Stimulated activated CD4-positive, alpha-beta T cell treated with anti-CD3 and anti-CD28 coated beads, Interleukin-15, amount 100 ng/mL, for 1 hour (primary cell): Measurements from ENCODE around the gene BCO2.
"Not testable (repeated sequence)": the region's sequence is repeated elsewhere in the genome, so short reads cannot be mapped to it uniquely, and the experiment has no call there.

Source experiments
- DNase-seq, 2 donors: peaks; one replicate each; pipeline ENCODE4 v3.0.0-alpha.2; 2020; ENCODE audit warnings: low read depth in 1 of 2, low spot score in 1 of 2

Gene BCO2, protein sequence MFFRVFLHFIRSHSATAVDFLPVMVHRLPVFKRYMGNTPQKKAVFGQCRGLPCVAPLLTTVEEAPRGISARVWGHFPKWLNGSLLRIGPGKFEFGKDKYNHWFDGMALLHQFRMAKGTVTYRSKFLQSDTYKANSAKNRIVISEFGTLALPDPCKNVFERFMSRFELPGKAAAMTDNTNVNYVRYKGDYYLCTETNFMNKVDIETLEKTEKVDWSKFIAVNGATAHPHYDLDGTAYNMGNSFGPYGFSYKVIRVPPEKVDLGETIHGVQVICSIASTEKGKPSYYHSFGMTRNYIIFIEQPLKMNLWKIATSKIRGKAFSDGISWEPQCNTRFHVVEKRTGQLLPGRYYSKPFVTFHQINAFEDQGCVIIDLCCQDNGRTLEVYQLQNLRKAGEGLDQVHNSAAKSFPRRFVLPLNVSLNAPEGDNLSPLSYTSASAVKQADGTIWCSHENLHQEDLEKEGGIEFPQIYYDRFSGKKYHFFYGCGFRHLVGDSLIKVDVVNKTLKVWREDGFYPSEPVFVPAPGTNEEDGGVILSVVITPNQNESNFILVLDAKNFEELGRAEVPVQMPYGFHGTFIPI

DNA sequence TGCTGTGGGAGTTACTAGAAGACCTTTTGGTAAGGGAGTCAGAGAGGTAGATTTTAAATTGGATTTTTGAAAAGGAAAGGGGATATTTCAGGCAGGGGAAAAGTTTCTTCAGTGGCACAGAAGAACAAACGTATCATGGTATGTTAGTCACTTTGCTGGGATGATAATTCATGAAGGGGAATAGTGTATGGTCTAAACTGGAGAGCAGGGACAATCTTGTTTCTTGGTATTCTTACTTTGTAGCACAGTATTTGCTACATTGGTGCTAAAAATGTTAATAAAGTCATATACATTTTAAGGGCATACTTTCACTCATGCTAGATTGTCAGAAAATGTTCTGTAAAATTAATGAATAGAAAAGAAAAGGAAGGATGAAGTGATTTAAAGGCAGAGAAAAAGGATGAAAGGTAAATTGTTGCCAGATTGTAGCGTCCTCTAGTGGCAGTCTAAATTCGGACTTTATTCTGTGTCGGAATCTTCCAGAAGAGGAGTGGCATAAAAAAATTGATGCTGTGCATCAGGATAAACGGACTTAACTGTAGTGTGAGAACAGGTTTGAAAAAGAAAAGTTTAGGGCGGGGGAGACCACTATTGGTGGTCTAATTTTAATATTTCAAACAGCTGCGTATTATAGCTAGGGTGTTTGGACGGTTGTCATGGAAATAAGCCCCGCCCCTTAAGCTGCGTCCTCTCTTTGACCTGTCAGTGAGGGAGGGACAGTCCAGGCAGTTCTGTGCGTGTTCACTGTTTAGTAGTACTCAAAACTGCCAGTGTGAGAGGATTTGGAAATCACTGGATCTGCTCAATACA lies at the start of gene BCO2:
Gene BCO2 (plus strand): TSS at position 724 of the 810 bp plus-strand sequence. CDS start 90 bp downstream, outside the sequence.
- DNase-seq, result no peak

DNA sequence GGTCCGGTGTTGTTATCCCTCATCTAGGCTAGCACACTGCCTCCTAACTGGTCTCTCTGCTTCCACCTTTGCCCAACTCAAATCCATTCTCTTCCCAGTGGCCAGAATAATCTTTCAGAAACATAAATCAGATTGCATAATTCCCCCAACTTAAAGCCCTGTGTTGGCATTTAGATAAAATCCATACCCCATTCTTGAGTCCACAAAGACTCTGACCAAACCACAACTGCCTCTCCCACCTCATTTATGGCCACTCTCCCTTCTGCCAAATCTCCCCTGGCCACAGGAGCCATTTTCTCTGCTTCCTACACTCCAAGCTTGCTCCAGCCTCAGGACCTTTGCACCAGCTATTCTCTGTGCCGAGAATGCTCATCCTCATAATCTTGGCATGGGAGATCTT lies 48.3 kb upstream of the BCO2 start:
- DNase-seq, result no peak

DNA sequence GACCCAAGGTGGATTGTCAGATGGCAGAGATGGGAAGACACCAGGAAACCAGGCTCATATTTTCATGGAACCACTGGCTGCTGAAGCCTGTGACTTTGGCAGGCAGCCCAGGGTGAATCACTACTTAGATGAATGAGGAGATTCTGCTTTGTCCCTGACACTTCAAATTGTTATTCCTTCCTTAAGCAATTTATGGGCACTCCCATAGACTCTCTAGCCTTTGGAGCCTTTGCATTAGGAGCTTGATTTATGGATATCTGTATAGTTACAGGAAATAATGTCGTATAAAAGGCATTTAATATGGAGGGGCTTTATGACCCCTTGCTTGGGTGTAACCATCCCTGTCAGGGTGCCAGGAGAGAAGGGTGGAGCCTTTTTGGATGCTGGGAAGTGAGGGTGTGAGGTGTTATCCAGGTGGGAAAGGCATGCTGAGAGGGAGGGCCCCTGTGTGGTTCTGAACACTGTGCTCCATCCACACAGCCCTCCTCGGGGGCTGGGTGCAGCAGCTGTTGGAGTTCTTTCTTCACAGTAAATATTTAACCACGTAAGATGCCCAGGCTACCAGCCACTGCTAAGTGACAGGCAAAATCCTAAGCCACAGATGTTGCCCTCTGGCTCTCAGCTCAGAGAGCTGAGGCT lies 46.7 kb upstream of the BCO2 start:
- no peak for DNase-seq

DNA sequence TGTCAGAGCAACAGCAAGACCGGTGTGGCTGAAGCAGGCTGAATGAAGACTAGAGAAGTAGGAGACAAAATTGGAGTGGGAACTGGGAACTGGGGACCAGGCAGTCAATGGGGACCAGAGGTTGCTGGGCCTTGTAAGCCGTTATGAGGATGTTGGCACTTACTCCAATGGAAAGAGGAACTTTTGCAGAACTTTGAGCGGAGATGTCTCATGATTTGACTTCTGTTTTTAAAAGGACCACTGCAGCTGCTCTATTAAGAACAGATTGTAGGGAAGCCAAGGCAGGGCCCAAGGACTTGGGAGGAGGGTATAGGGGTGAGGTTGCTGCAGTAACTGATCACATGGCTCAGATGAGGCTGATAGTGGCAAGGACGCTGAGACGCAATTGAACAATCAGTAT lies 45.7 kb upstream of the BCO2 start:
- no peak for DNase-seq

DNA sequence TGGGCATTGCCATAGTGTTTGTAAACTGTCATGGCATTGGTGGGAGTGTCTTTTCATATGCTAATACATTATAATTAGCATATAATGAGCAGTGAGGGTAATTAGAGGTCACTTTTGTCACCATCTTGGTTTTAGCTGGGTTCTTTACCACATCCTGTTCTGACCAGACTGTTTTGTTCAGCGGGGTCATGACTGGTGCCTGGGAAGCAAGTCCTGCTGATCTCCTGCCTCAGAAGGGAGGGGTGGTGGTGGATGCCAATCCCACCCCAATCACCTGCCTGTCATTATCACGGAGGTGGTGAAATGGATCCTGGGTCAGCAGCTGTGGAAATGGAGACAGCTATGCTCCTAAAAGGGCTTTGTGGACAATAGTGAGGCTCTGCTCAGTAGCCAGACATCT lies 42.6 kb upstream of the BCO2 start:
- DNase-seq, result no peak

DNA sequence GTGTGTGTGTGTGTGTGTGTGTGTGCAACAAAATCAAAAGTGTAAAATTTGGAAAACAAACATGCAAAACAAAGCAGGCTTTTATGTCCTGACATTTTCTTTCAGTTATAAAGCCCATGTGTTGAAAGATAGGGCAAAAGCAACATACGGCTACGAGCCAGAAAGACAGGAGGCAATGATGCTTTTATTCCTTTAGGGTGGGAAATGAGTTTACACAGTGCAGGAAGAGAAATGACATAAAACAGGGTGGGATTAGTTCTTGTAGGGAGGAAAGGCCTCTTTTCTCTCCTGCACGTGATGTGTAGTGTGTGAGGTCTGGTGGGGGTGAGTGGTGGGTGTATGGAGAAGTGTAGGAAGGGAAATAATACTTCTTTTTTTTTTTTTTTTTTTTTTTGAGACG lies 40.8 kb upstream of the BCO2 start:
- no peak for DNase-seq

DNA sequence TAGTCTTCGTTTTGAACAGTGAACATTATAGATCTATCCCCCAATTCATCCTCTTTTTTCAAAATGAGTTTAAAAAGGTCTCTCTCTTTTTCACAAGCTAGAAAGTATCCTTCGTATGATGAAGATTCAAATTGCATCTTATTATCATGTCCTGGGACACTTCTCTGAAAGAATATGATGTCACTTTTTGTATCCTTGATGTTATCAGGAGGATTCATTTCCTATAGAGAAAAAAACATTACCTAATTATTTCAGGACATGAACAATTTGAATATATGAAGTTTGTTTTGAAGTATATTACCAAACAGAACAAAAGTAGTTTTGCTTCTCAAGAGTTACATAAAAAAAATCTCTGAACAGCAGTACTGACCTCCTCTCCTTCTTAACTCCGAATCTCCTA lies 31.7 kb upstream of the BCO2 start:
- no peak for DNase-seq

DNA sequence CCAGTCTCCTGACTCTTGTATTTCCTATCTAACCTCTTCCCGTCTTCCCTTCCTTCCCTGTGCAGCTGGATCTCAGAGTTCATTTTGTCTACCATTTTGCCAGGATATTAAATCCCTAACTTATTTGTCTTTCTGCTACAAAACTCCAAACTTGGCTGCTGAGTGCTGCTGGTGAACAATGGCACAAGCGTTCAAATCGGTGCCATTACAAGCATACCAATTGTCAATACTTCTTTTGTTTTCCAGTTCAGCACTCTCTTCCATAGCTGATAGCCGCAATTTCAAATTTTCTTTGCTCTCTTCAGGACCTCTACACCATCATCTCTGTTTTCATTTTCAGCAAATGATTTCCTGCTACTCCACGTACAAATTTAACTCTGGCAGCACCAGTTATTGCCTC lies 24.8 kb upstream of the BCO2 start:
- no peak for DNase-seq

DNA sequence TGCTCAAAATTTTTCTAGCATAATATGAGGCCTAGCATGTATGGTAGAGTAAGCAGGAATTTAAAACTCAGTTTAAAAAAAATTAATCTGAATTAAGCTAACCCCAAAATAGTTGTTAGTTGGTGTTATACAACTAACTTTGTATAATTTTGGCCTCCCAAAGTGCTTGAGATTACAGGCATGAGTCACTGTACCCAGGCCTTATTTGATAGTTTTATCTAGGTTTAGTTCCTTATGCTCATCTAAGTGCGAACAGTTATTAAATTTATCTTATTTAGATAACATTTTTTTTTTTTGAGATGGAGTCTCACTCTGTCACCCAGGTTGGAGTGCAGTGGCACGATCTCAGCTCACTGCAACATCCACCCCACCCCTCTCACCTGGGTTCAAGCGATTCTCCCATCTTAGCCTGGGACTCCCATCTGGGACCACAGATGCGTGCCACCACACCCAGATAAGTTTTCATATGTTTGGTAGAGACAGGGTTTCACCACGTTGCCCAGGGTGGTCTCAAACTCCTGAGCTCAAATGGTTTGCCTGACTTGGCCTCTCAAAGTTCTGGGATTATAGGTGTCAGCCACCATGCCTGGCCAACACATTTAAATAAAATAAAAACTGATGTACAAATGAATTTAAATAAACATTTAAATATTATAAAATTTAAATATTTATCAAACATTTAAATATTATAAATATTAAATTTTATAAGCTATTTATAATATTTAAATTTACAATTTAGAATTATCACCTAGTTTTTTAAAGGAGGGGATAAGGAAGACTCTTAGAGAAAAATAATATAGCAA lies 19.0 kb upstream of the BCO2 start:
- no peak for DNase-seq

DNA sequence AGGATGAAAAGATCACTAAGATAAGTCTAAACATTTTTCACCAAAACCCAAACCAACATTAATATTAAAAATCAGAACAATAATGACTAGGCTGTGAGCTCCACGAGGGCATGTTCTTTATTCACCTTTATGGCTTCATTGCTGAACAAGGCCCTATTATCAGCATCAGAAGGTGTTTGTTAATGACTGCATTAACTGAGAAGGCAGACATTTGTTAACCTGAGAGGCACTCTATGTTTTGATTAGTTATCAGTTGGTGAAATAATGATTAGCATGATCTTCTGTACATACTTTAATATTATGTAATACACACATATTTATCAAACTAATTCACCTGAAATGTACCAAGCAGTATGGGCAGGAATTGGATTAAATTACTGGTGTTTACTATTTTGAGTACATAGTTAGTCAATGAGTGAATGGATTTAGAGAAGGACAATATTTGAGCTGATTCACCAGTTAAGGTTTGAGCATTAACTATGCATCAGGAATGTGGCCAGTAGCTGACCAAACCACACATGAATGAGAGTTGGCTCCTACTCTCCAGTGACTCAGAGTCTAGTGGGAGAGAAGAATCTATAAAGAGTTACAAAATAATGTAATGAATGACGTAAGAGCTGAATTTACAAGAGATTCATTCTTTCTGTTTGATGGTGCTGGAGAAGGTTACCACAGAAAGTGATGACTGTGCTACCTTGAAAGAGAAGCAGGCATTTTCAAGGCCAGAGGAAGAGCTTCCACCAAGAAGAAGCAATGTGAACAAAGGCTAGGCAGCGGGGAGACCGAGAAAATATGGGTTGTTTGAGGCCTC lies 18.2 kb upstream of the BCO2 start:
- no peak for DNase-seq

DNA sequence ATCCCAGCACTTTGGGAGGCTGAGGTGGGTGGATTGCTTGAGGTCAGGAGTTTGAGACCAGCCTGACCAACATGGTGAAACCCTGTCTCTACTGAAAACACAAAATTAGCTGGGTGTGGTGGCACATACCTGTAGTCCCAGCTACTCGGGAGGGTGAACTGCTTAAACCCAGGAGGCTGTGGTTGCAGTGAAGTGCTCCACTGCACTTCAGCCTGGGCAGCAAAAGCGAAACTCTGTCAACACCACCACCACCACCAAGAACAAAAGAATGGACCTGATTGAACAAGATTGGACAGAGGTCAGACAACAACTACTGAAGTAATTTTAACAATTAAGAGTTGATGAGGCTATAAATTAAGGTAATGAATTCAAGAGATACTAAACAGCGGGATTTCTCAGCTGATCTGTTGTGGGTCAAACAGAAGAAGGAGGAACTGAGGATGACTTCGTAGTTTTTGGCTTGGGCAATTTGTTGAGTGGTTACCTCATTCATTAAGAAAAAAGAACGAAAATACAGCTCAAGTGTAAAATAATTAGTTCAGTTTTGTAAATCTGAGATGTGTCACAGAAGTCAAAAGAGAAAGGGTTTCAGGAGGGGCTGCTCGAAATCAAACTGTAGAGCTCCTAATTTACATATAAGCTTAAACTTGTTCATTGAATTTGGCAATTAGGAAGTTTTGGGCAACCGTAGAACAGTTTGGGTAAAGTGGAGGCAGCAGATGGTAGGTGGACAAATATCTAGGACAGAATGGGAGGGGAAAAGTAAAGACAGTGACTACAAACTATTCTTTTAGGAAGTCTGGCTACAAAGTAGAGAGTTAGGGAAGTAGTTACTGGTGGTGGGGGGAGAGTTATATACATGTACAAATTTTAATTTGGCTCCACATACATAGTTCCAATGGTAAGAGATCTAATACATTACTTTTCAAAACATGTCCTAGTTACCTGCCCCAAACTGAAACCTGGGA lies 15.9 kb upstream of the BCO2 start:
- DNase-seq, result no peak

DNA sequence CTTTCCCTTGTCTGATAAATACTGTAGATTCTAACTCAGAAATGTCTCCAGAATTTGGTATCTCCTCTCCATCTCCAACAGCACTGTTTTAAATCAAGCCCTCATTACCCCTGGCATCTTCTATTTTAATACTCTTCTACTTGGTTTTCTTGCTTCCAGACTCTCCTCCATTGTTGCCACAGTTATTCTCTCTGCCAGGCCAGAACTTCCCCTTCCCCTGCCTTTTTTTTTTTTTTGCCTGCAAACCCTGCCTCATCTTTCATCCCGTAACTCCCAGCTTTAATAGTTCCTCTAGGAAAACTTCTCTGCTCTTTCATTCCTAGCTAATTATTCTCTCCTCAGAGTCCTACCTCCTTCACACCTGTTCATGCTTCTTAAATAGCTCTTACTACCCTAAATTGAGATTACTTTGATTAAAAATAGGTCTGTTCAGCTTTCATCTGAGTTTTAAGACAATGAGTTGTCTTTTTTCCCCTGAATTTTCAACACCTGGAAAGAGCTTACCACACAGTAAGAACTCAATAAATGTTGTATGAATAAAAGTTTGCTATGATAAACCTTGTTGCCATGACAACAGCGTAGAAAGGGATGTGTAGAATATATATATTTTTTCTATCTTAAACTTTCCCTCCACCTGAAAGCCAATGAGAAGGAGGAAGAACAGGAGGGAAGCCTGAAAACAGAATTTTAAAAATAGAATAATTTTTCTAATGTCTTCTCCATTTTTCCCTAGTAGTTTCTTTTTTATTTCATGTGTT lies 15.0 kb upstream of the BCO2 start:
- no peak for DNase-seq

DNA sequence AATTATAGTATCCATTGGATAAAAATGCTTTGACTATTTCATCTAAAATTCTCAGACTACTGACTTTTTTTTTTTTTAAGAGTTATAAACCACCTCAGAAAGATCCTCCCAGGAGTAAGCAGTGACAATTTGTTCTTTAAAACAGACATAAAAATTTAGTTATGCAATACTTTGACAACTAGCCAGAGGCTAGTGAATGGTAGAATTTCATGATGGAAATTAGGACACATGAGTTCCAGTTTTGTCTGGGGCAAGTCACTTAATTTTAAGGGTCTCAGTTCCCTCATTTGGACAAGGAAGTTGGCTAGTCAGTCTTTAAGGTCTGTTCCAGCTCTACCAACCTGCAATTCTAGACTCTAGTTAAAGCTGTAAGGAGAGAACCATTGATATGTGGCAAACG lies 14.3 kb upstream of the BCO2 start:
- no peak for DNase-seq

DNA sequence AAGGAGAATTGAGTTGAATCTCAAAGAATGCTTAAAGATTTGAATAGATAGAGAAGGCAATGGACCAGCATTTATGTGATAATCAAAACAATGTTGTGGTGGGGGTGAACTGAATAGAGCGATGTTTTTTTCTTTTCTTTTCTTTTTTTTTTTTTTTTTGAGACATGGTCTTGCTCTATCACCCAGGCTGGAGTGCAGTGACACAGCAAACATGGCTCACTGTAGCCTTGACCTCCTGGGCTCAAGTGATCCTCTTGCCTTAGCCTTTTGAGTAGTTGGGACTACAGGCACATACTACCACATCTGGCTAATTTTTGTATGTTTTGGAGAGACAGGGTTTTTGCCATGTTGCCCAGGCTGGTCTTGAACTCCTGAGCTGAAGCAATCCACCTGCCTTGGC lies 13.1 kb upstream of the BCO2 start:
- not testable (repeated sequence) for DNase-seq

DNA sequence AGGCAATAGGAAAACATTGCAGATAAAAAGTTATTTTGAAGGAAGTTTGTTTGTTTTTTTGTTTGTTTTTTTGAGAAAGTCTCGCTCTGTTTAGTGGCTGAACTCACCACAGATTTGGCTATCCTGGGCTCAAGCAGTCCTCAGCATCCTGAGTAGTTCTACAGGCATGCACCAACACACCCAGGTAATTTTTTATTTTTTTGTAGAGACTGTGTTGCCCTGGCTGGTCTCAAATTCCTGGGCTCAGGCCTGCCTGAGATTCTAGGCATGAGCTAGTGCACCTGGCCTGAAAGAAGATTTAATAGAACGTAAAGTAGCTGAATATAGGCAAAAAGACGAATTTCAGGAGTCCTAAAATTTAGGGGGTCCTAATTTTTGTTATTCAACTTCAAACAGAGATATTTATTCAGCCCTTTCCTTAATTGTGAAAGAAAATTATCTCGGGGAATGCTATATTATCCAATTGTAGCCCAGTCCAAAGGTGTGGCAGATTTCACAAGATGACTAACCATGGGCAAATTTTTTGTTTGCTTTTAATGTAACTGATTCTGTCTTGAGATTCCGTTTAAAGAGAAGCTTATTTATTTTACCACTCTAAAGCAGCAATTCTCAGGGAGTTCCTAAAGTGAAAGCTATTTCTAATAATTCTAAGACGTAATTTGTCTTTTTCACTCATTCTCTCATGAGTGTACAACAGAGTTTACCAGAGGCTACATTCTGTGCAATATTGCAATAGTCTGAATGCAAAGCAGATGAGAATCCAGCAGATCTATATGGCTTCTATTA lies 12.4 kb upstream of the BCO2 start:
- DNase-seq, result no peak

DNA sequence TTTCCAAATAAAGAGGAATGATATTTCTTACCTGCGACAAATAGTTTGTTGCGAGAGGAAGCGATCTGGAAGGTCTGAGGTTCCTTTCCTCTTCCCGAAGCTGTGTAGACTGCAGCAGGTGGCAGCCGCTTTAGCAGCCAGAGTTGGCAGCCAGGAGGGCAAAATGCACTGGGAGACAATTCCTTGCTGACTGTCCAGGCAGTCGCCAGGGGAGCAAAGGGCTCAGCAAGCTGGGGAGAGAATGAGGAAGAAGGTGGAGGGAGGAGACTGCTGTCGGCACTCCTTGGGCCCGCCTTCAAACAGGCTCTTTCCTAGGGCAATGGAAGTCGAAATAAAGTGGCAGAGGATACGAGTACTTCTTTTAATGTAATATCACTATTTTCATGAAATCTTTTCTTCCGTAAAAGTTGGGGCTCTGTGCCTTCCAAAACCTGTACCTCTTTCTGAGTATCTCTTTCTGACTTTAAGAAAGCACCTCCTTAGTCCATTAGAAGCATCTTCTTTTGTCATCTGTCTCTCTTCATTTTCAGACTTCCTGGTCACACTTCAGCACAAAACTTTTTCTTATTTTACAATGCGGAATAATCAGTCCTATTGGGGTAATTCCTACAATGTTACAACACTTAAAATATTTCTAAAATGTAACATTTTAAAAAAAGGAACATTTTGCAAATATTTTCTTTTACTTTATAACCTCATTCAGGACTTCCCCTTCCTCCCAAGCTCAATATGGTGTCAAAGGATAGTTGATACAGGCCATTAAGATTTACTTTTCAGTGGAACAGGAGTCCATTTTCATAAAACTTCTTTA lies 11.2 kb upstream of the BCO2 start, which contains the start of gene IL18:
Gene IL18 (minus strand): TSS at position 220 of the 811 bp plus-strand sequence. CDS start 9,041 bp downstream, outside the sequence.
- DNase-seq, result no peak
